Activated T-helper 2 cell treated with anti-CD3 and anti-CD28 coated beads, Interferon-gamma antibody, Interleukin-2, Interleukin-4, amounts not matched to agents 10 μg/mL and 5 μg/mL and 100 μg/mL, durations not matched to agents 14 hours and 24 hours and 36 hours (primary cell): ENCODE results near the gene UFD1. TPM values are rescaled to one million over a fixed set of nuclear protein-coding genes. Genes with fewer than 3 reads are reported as not detected.

Experiments used
- DNase-seq: peaks from one replicate; pipeline ENCODE4 v3.0.0; 2021; ENCODE audit warnings: low spot score
- H3K27ac Mint-ChIP-seq: one replicate; pipeline ENCODE4 v1.8.0; 2021; ENCODE audit warnings: mixed read lengths
- H3K27me3 Mint-ChIP-seq: one replicate; pipeline ENCODE4 v1.8.0; 2021; ENCODE audit warnings: low read depth, mixed read lengths
- H3K36me3 Mint-ChIP-seq: one replicate; pipeline ENCODE4 v1.8.0; 2021; ENCODE audit warnings: low read depth, mixed read lengths
- H3K4me1 Mint-ChIP-seq: one replicate; pipeline ENCODE4 v1.8.0; 2021; ENCODE audit warnings: low read depth, mixed read lengths
- H3K4me3 Mint-ChIP-seq: one replicate; pipeline ENCODE4 v1.8.0; 2021; ENCODE audit warnings: low read depth, mild to moderate bottlenecking, moderate library complexity, mixed read lengths
- H3K9me3 Mint-ChIP-seq: one replicate; pipeline ENCODE4 v1.8.0; 2021; ENCODE audit warnings: mixed read lengths
- intact Hi-C: fragments of 100-400 bp; cut with micrococcal nuclease; formaldehyde crosslinking; loops from one replicate; pipeline ENCODE4 v1.15.1; 2023
- total RNA-seq: library from RNA; stranded (reverse); gene quantifications from 2 replicates; pipeline ENCODE4 v1.2.3, GENCODE V29; 2022

UFD1 gene
- total RNA-seq, 1 donor from 2014 or later: 103 TPM

- peaks cover 70% of the 10 kb centered on the region for H3K36me3 Mint-ChIP-seq
- H3K4me3 Mint-ChIP-seq: no peak overlapping the region
- H3K4me1 Mint-ChIP-seq: peaks cover 37% of the 10 kb centered on the region
- no peak for DNase-seq
- intact Hi-C loops: no loop called here
- no peaks in the 10 kb centered on the region for H3K9me3 Mint-ChIP-seq
- no peak overlapping the region for H3K27ac Mint-ChIP-seq
- H3K27me3 Mint-ChIP-seq: no peaks in the 10 kb centered on the region
These were observed 9.3 kb upstream of the UFD1 start for GRCh38 chr22:19488285-19488684.

DNA sequence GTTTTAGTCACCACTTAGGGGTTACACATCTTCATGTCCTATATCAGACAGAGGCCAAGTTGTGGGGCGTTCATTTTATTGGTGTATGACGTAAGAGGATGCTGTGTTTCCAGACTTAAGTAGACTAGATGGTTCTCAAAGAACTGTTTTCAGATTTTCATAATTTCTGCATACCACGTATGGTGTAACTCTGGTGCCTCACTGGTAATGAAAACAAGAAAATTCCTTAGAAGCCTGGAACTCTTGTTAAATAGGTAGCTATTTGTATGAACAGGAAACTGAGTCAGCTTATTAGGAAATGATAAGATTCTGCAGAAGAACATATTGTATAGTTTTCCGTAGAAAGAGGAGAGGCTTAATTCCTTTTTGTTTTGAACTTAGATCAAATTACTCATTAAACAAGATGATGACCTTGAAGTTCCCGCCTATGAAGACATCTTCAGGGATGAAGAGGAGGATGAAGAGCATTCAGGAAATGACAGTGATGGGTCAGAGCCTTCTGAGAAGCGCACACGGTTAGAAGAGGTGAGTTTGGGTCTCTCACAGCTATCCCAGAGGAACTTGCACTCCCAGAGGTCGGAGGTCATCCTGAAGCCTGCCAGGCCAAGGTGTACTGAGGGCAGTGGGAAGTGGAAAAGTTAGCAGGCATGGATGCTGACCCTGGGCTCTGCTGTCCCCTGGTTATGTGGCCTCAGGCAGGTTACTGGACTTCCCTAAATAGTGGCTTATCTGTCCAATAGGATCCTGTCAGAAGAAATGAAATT lies 4.7 kb upstream of the UFD1 start:
- intact Hi-C loops: no loop called here
- Mint-ChIP-seq H3K4me3 (peak overlapping the region; percentile 53), H3K27ac (peak overlapping the region; percentile 86), H3K36me3 (peaks cover 48% of the 10 kb centered on the region), H3K9me3 (no peaks in the 10 kb centered on the region), H3K27me3 (no peaks in the 10 kb centered on the region), H3K4me1 (peaks cover 26% of the 10 kb centered on the region)
- DNase-seq: no peak

- Mint-ChIP-seq H3K27ac (no peak overlapping the region), H3K36me3 (peaks cover 38% of the 10 kb centered on the region), H3K4me3 (peak overlapping the region; percentile 10), H3K27me3 (no peaks in the 10 kb centered on the region), H3K4me1 (peaks cover 29% of the 10 kb centered on the region), H3K9me3 (no peaks in the 10 kb centered on the region)
- intact Hi-C loops: no loop called here
- DNase-seq: no peak
These were observed 3.3 kb upstream of the UFD1 start for GRCh38 chr22:19482297-19482696.

DNA sequence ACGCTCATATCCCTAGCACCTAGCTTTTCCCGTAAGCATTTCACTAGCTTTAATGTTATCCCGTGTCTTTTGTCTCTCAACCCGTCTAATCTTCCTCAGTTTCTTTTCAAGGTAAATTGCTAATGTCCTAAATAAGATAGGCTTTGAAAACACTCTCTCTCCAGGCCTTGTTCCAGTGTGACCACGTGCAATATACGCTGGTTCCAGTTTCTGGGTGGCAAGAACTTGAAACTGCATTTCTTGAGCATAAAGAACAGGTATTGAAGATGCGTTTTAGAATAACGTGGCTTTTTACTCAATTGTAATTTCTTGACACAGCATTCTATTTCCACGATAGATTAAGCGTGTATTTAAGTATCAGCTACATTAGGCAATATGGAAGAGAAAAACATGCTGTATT lies 1.8 kb upstream of the UFD1 start:
- peak overlapping the region; percentile 99 for H3K4me3 Mint-ChIP-seq
- intact Hi-C loops: no loop called here
- no peaks in the 10 kb centered on the region for H3K27me3 Mint-ChIP-seq
- H3K36me3 Mint-ChIP-seq: peaks cover 36% of the 10 kb centered on the region
- peaks cover 37% of the 10 kb centered on the region for H3K4me1 Mint-ChIP-seq
- H3K9me3 Mint-ChIP-seq: no peaks in the 10 kb centered on the region
- H3K27ac Mint-ChIP-seq: peak overlapping the region; percentile 34
- no peak for DNase-seq

DNA sequence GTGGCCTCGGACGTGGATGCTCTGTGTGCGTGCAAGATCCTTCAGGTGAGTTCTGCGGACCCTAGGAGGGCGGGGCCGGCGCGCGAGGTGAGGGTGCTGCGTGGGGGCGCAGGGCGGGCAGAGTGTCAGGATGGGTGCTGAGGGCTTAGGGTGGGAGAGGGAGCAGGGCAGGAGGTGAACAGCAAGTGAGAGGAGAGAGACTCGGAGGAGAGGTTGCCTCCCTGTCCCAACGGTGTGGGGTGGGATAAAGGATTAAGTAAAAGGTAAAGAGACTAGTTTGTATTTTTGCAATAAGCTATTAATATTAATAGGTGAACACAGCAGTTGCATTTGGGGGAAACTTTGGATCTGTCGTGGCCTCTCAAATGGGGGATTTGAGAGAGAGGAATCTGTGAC lies 1.2 kb upstream of the UFD1 start:
- Mint-ChIP-seq H3K27me3 (no peaks in the 10 kb centered on the region), H3K4me3 (peak overlapping the region; percentile 99), H3K36me3 (peaks cover 38% of the 10 kb centered on the region), H3K4me1 (peaks cover 39% of the 10 kb centered on the region), H3K27ac (peak overlapping the region; percentile 94), H3K9me3 (no peaks in the 10 kb centered on the region)
- intact Hi-C loops: no loop called here
- DNase-seq: no peak

DNA sequence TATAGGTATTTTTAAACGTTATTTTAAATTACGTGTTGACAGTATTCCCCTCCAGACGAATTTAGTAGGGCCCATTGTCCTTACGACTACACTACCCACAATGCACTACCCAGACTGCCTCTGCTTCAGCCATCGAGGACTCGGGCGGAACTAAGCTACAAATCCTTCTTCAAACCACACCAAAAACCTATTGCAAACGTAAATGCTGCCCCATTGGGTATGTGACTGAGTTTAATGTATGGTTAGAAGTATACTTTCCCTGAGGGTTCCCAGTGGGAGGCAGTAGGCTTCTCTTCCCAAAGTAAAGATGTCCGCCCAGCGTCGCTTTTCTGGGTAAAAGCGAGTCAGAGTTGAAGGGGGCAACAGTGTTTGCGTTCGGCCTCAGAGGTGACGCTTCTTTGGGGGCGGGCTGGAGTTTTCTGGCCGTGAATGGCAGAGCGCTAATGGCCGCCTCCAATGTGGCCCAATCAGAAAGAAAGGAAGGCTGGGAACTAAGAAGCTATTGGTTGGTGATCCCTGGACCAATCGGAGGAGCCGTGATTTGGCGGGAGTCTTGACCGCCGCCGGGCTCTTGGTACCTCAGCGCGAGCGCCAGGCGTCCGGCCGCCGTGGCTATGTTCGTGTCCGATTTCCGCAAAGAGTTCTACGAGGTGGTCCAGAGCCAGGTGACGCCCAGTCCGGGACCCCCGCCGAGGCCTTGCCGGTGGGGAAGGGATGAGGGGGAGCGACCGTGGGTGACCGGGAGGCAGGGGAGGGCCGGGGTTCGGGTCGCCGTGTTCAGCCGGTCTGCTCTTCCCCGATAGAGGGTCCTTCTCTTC lies 571 bp upstream of the UFD1 start, which contains the start of gene CDC45:
CDC45 (plus strand) TSS at position 566 of the 818 bp plus-strand sequence; CDS start at position 615, 49 bp downstream.
- intact Hi-C loops: loop anchor here (1.0 to 10.0 kb wide), 6 partner anchors 32 to 335 kb away; partner anchors contain the start of genes C22orf39, ESS2, MRPL40 and SLC25A1
- Mint-ChIP-seq H3K27me3 (no peaks in the 10 kb centered on the region), H3K9me3 (no peaks in the 10 kb centered on the region), H3K4me1 (peaks cover 35% of the 10 kb centered on the region), H3K36me3 (peaks cover 36% of the 10 kb centered on the region), H3K27ac (peak within 1 kb of the TSS; percentile 94), H3K4me3 (peak within 1 kb of the TSS; percentile 99)
- DNase-seq: peak; percentile 94

DNA sequence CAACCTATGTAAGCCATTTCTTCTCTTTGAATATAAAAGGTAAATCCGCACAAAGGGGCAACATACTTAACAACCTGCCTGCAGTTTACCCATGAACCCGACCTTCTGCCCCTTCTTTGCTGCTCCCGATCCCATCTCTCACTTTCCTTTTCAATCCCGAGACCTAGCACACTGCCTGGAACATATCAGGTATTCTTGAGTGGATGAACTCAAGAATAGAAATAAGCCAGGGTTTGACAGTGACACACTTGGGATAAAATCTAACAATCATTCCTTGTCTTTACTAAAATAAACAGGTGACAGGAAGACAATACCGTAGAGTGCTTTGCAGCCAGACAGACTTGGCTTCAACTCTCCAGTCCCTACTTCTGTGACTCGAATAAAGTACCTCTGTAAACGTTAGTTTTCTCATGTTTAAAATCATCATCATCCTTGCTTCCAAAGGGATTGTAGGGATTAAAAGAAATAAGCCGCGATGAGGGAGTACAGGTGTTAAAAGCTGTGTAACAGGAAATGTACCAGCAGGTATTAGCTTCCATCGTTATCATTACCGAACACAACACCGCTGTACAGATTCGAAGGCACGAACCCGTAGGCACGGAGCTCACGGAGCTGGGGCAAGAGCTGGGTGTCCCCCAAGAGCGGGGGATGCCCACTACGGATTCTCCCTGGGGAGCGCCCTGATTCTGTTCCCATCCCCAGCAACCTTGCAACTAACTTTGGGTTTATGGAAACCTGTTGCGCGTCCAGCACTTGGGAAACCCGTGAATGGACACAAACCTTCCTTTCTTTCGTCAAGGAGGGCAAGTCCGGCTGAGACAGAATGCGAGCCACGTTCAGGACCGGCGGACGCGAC lies 720 bp downstream of the UFD1 start:
- H3K27ac Mint-ChIP-seq: peak overlapping the region; percentile 78
- H3K4me3 Mint-ChIP-seq: peak overlapping the region; percentile 99
- H3K9me3 Mint-ChIP-seq: no peaks in the 10 kb centered on the region
- peaks cover 35% of the 10 kb centered on the region for H3K36me3 Mint-ChIP-seq
- peak; percentile 12 for DNase-seq
- peaks cover 28% of the 10 kb centered on the region for H3K4me1 Mint-ChIP-seq
- intact Hi-C loops: loop anchor here (2.0 to 10.0 kb wide), 4 partner anchors 99 to 333 kb away; partner anchors contain the start of genes ESS2 and SLC25A1
- no peaks in the 10 kb centered on the region for H3K27me3 Mint-ChIP-seq

- no peak for DNase-seq
- Mint-ChIP-seq H3K27ac (peak overlapping the region; percentile 78), H3K36me3 (peaks cover 38% of the 10 kb centered on the region), H3K9me3 (no peaks in the 10 kb centered on the region), H3K4me3 (peak overlapping the region; percentile 99), H3K4me1 (peaks cover 24% of the 10 kb centered on the region), H3K27me3 (no peaks in the 10 kb centered on the region)
- intact Hi-C loops: loop anchor here (2.0 to 10.0 kb wide), 4 partner anchors 100 to 333 kb away; partner anchors contain the start of genes ESS2 and SLC25A1
These were observed 1.5 kb downstream of the UFD1 start for GRCh38 chr22:19477321-19478044.

DNA sequence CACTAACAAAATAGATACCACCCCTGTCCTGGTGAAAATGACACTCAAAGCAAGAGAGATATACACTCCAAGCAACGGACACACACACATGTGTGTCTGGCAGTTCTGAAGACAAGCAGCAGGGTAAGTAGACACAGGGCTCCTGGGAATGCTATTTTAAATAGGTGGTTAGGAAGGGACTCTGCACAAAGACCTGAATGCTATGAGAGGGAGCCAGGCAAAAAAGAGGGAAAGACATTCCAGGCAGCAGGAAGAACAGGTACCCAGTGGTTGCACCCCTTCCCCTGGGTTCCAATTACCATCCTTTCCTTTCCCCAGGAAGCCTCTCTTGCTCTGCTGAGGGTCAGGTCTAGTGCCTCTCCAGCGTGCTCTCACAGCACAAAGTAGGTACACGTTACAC lies 3.0 kb downstream of the UFD1 start:
- H3K27me3 Mint-ChIP-seq: no peaks in the 10 kb centered on the region
- intact Hi-C loops: loop anchor here (5.0 to 10.0 kb wide), 2 partner anchors 101 to 331 kb away; partner anchors contain the start of gene ESS2
- peak overlapping the region; percentile 40 for H3K27ac Mint-ChIP-seq
- peaks cover 51% of the 10 kb centered on the region for H3K36me3 Mint-ChIP-seq
- no peak for DNase-seq
- H3K4me3 Mint-ChIP-seq: no peak overlapping the region
- H3K4me1 Mint-ChIP-seq: peaks cover 24% of the 10 kb centered on the region
- H3K9me3 Mint-ChIP-seq: no peaks in the 10 kb centered on the region

DNA sequence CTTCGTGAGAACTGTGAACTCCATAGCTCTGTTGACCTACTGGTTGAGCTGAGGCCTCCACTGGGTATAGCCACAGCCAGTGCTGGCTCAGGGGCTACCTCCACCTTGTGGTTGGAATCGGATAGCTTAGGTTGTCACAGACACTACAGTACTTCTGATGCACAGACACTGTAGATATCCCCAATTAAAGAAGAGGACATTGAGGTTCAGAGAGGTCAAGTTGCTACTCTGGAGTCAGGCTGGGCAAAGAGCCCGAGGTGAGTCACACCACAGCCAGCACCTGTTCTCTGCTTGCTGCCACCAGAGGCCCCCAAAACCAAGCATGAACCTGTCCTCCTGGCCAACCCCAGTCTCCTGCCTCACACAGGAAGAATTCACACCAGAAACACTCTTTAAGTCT lies 5.4 kb downstream of the UFD1 start:
- intact Hi-C loops: loop anchor here (10.0 kb wide), 1 partner anchor 329 kb away; the partner anchor contains the start of gene ESS2
- H3K4me3 Mint-ChIP-seq: no peak overlapping the region
- H3K9me3 Mint-ChIP-seq: no peaks in the 10 kb centered on the region
- H3K4me1 Mint-ChIP-seq: peaks cover 18% of the 10 kb centered on the region
- no peak overlapping the region for H3K27ac Mint-ChIP-seq
- DNase-seq: no peak
- H3K36me3 Mint-ChIP-seq: peaks cover 63% of the 10 kb centered on the region
- no peaks in the 10 kb centered on the region for H3K27me3 Mint-ChIP-seq

GRCh38 chr22:19472233-19472632 lies 6.8 kb downstream of the UFD1 start:
- intact Hi-C loops: loop anchor here (10.0 kb wide), 1 partner anchor 327 kb away; the partner anchor contains the start of gene ESS2
- no peak overlapping the region for H3K27ac Mint-ChIP-seq
- H3K4me3 Mint-ChIP-seq: no peak overlapping the region
- peaks cover 77% of the 10 kb centered on the region for H3K36me3 Mint-ChIP-seq
- no peak for DNase-seq
- no peaks in the 10 kb centered on the region for H3K9me3 Mint-ChIP-seq
- no peaks in the 10 kb centered on the region for H3K27me3 Mint-ChIP-seq
- peaks cover 9% of the 10 kb centered on the region for H3K4me1 Mint-ChIP-seq
